K562 (cell line): ENCODE results near the gene OR2V1. TPM values are rescaled to one million over a fixed set of nuclear protein-coding genes. Genes with fewer than 3 reads are reported as not detected.

Experiments used
- CREB3L1 ChIP-seq: fragments of 450-650 bp; IDR thresholded peaks from 2 replicates; pipeline ENCODE4 v1.6.1; 2014; ENCODE audit warnings: low read depth, mild to moderate bottlenecking, moderate library complexity, borderline replicate concordance
- E2F1 ChIP-seq: sonication (generic); formaldehyde crosslinking; IDR thresholded peaks from 2 replicates; pipeline ENCODE4 v1.8.1; 2023; ENCODE audit warnings: mild to moderate bottlenecking, missing genetic modification reagents, moderate library complexity
- FOXK1 ChIP-seq: sonication (generic); formaldehyde crosslinking; IDR thresholded peaks from 2 replicates; pipeline ENCODE4 v1.8.0; 2022; ENCODE audit warnings: missing genetic modification reagents, mild to moderate bottlenecking, borderline replicate concordance
- HDAC2 ChIP-seq: fragments of 450-650 bp; IDR thresholded peaks from 2 replicates; pipeline ENCODE4 v1.6.1; 2016; ENCODE audit warnings: mild to moderate bottlenecking
- MIER1 ChIP-seq: fragments of 450-650 bp; IDR thresholded peaks from 2 replicates; pipeline ENCODE4 v1.6.1; 2016; ENCODE audit warnings: antibody characterized with exemption, mild to moderate bottlenecking, low read depth
- MYBL2 ChIP-seq, 2 experiments: fragments of 450-650 bp in 1 of 2; sonication (generic) in 1 of 2; formaldehyde crosslinking in 1 of 2; IDR thresholded peaks; 2 replicates each; pipeline versions ENCODE4 v1.6.1 to v1.8.1; 2017 to 2022; ENCODE audit warnings: borderline replicate concordance in 1 of 2, inconsistent platforms in 1 of 2, low read depth in 1 of 2, mild to moderate bottlenecking in 1 of 2, missing genetic modification reagents in 1 of 2, moderate library complexity in 1 of 2
- POLR3G ChIP-seq: IDR thresholded peaks from 2 replicates; pipeline ENCODE4 v1.6.1; 2011; ENCODE audit not compliant: insufficient read length, insufficient replicate concordance; ENCODE audit errors: extremely low read depth
- POU5F1 ChIP-seq: fragments of 150-350 bp; IDR thresholded peaks from 2 replicates; pipeline ENCODE4 v1.6.1; 2014; ENCODE audit warnings: borderline replicate concordance, low read length, low read depth, mild to moderate bottlenecking; ENCODE audit not compliant: partially characterized antibody
- RFX7 ChIP-seq: fragments of 250-450 bp; sonication (Bioruptor Pico); IDR thresholded peaks from 2 replicates; pipeline ENCODE4 v1.5.1; 2021; ENCODE audit warnings: mild to moderate bottlenecking
- SPI1 ChIP-seq: IDR thresholded peaks from 2 replicates; pipeline ENCODE4 v1.6.1; 2011; ENCODE audit warnings: low read depth, low read length, control low read depth, borderline replicate concordance
- SRSF3 ChIP-seq: fragments of 200-400 bp; formaldehyde crosslinking; IDR thresholded peaks from 2 replicates; pipeline ENCODE4 v1.6.1; 2016; ENCODE audit warnings: mild to moderate bottlenecking, low read length, moderate library complexity; ENCODE audit not compliant: insufficient read depth
- ZBTB5 ChIP-seq: fragments of 450-650 bp; IDR thresholded peaks from 2 replicates; pipeline ENCODE4 v1.6.1; 2017; ENCODE audit warnings: antibody characterized with exemption
- ZC3H11A ChIP-seq: IDR thresholded peaks from 2 replicates; pipeline ENCODE4 v1.6.1; 2012; ENCODE audit warnings: low read depth, low read length, improper control_type of control experiment
- ZNF253 ChIP-seq: fragments of 250-450 bp; sonication (Bioruptor Pico); conservative IDR thresholded peaks from 2 replicates; pipeline ENCODE4 v1.6.1; 2021; ENCODE audit warnings: mild to moderate bottlenecking
- ZNF57 ChIP-seq: fragments of 450-650 bp; formaldehyde crosslinking; IDR thresholded peaks from 2 replicates; pipeline ENCODE4 v1.4.0; 2020; ENCODE audit warnings: mild to moderate bottlenecking, moderate library complexity
- ZNF592 ChIP-seq: fragments of 450-650 bp; IDR thresholded peaks from 2 replicates; pipeline ENCODE4 v1.6.1; 2017; ENCODE audit warnings: antibody characterized with exemption, mild to moderate bottlenecking
- ZNF639 ChIP-seq, 2 experiments: fragments of 200-800 bp in 1 of 2; sonication (Bioruptor generic) in 1 of 2; sonication (generic) in 1 of 2; formaldehyde crosslinking in 1 of 2; IDR thresholded peaks in 1 of 2; conservative IDR thresholded peaks in 1 of 2; 2 replicates each; pipeline versions ENCODE4 v1.5.0 to v1.6.1; 2016 to 2020; ENCODE audit warnings: missing compliant biosample characterization in 1 of 2, missing genetic modification characterization in 1 of 2, missing genetic modification reagents in 1 of 2
- polyA plus RNA-seq, 8 experiments: library from polyadenylated mRNA; depleted of rRNA in 4 of 8; stranded (reverse) in 5 of 8; unstranded in 3 of 8; fragments of >200 nt; fragmentation: Nextera tagmentation in 2 of 8; fragmentation: Illumina TruSeq in 1 of 8; extraction: Ambion mirVana in 2 of 8; extraction: Trizol in 1 of 8; gene quantifications; 2 replicates each; pipeline versions ENCODE4 v1.2.1 to v1.2.3, GENCODE V29; 2011 to 2014; ENCODE audit warnings: inconsistent platforms in 1 of 8, missing spikeins in 1 of 8
- total RNA-seq, 7 experiments: library from RNA; depleted of rRNA in 6 of 7; stranded (reverse); fragments of >200 nt in 6 of 7; fragmentation: Illumina TruSeq in 2 of 7; extraction: Trizol in 2 of 7; gene quantifications; 2 replicates each; pipeline versions ENCODE4 v1.2.1 to v1.2.3, GENCODE V29; 2011 to 2021; ENCODE audit warnings: low replicate concordance in 1 of 7

OR2V1 gene
- total and polyA plus RNA-seq, 9 of the 15 experiments (the other 6 are each of a cell fraction or from before 2014, with no cell fraction given), result 0.04 to 0.28 (median 0.15) TPM; not detected in 5

GRCh38 chr5:181173027-181173419 lies 42.1 kb upstream of the OR2V1 start (continued):
- 0 out of 2 replicates have a peak, but pooled peaks have one; percentile 30 for TF ChIP-seq CREB3L1
- TF ChIP-seq ZNF592, result 0 out of 2 replicates have a peak, but pooled peaks have one; percentile 37
- no peak for TF ChIP-seq ZNF57 (CRISPR knock-in tag)
- TF ChIP-seq SRSF3, result no peak
- TF ChIP-seq MYBL2 (IDR thresholded peaks at IDR 0.05; ENCODE audit: low read depth), result no peak
- TF ChIP-seq MYBL2 (CRISPR knock-in tag; IDR thresholded peaks at IDR 0.05; ENCODE audit: borderline replicate concordance), result no peak
- TF ChIP-seq ZBTB5, result no peak
- TF ChIP-seq FOXK1, result peak; percentile 48; the same call in 1 of the 2 replicates
- no peak for TF ChIP-seq POU5F1
- TF ChIP-seq ZNF639 (CRISPR knock-in tag; conservative IDR thresholded peaks at IDR 0.05 in 1 of 2, IDR thresholded peaks at IDR 0.05 in 1 of 2), result peak in 1 of 2 experiments; percentile 27; a peak in 1 of 4 replicates
- no peak for TF ChIP-seq HDAC2
- TF ChIP-seq POLR3G, result no peak
- TF ChIP-seq RFX7 (CRISPR knock-in tag), result no peak
- no peak for TF ChIP-seq ZC3H11A
- no peak for TF ChIP-seq E2F1 (CRISPR knock-in tag)
- TF ChIP-seq SPI1, result peak; percentile 55
- 0 out of 2 replicates have a peak, but pooled peaks have one; percentile 54 for TF ChIP-seq MIER1
- no peak for TF ChIP-seq ZNF253 (CRISPR knock-in tag)
